MV-4-11 (cell line): Measurements from ENCODE around the gene SERPINA6.
"Not testable (repeated sequence)": the region's sequence is repeated elsewhere in the genome, so short reads cannot be mapped to it uniquely, and the experiment has no call there.

Experiments used
- DNase-seq: peaks from one replicate; lab custom pipeline; 2025; lab: John Stamatoyannopoulos, UW

SERPINA6 gene

GRCh38 chr14:94354190-94354589 is 31.1 kb upstream of the SERPINA6 start:
- DNase-seq, result not testable (repeated sequence)

GRCh38 chr14:94349276-94349675 is 26.1 kb upstream of the SERPINA6 start:
- no peak for DNase-seq

- DNase-seq, result no peak
Observed at GRCh38 chr14:94348836-94349235, 25.7 kb upstream of the SERPINA6 start.

GRCh38 chr14:94346841-94347240 is 23.7 kb upstream of the SERPINA6 start:
- no peak for DNase-seq

- DNase-seq, result not testable (repeated sequence)
Observed at GRCh38 chr14:94346065-94346786, 23.1 kb upstream of the SERPINA6 start.

- peak; percentile 10 for DNase-seq
Observed at GRCh38 chr14:94345344-94346064, 22.4 kb upstream of the SERPINA6 start.

- DNase-seq, result no peak
Observed at GRCh38 chr14:94344389-94344788, 21.3 kb upstream of the SERPINA6 start.

- peak; percentile 4 for DNase-seq
Observed at GRCh38 chr14:94343238-94344005, 20.3 kb upstream of the SERPINA6 start.

GRCh38 chr14:94342334-94342934 is 19.3 kb upstream of the SERPINA6 start:
- DNase-seq, result peak; percentile 78

- DNase-seq, result peak; percentile 66
Observed at GRCh38 chr14:94341656-94342333, 18.7 kb upstream of the SERPINA6 start.

- DNase-seq, result no peak
Observed at GRCh38 chr14:94340533-94340932, 17.4 kb upstream of the SERPINA6 start.

GRCh38 chr14:94338023-94338422 is 14.9 kb upstream of the SERPINA6 start:
- DNase-seq, result no peak

- DNase-seq, result peak; percentile 34
Observed at GRCh38 chr14:94337274-94337673, 14.1 kb upstream of the SERPINA6 start.

GRCh38 chr14:94334872-94335271 is 11.7 kb upstream of the SERPINA6 start:
- DNase-seq, result no peak

GRCh38 chr14:94332587-94332986 is 9.5 kb upstream of the SERPINA6 start:
- no peak for DNase-seq

GRCh38 chr14:94332063-94332583 is 9.0 kb upstream of the SERPINA6 start:
- no peak for DNase-seq

GRCh38 chr14:94331462-94331861 is 8.3 kb upstream of the SERPINA6 start:
- no peak for DNase-seq

- DNase-seq, result no peak
Observed at GRCh38 chr14:94330857-94331256, 7.7 kb upstream of the SERPINA6 start.

- no peak for DNase-seq
Observed at GRCh38 chr14:94330432-94330831, 7.3 kb upstream of the SERPINA6 start.

GRCh38 chr14:94329857-94330256 is 6.7 kb upstream of the SERPINA6 start:
- no peak for DNase-seq

- no peak for DNase-seq
Observed at GRCh38 chr14:94328196-94328595, 5.1 kb upstream of the SERPINA6 start.
